DND-41 (cell line): ENCODE measurements around the gene SLC44A3.

Experiments used
- ATAC-seq: fragments of 200-7000 bp; cut with Tn5 transposase; 3 replicates; pipeline ENCODE4 v1.9.1; 2021; ENCODE audit warnings: low read depth; ENCODE audit not compliant: insufficient read depth
- DNase-seq: peaks from one replicate; pipeline ENCODE4 v3.0.0-alpha.2; 2020
- H2AFZ ChIP-seq: 2 replicates; pipeline ENCODE4 v1.6.0; 2012; ENCODE audit warnings: low read depth, low read length
- H3K27ac ChIP-seq: 2 replicates; pipeline ENCODE4 v1.5.1; 2012; ENCODE audit warnings: low read length, inconsistent platforms
- H3K27me3 ChIP-seq: fragments of 200-600 bp; sonication (generic); 2 replicates; pipeline ENCODE4 v1.6.0; 2012; ENCODE audit warnings: low read length, mild to moderate bottlenecking, inconsistent platforms; ENCODE audit not compliant: insufficient read depth, poor library complexity
- H3K36me3 ChIP-seq: 2 replicates; pipeline ENCODE4 v1.5.1; 2012; ENCODE audit warnings: low read length, inconsistent platforms; ENCODE audit not compliant: insufficient read depth
- H3K4me1 ChIP-seq: 2 replicates; pipeline ENCODE4 v1.5.1; 2012; ENCODE audit warnings: mild to moderate bottlenecking, low read length; ENCODE audit not compliant: insufficient read depth
- H3K4me2 ChIP-seq: 2 replicates; pipeline ENCODE4 v1.6.0; 2012; ENCODE audit warnings: mild to moderate bottlenecking, moderate library complexity, low read length, inconsistent platforms; ENCODE audit not compliant: insufficient read depth
- H3K4me3 ChIP-seq, 2 experiments: fragments of 200-600 bp in 1 of 2; shearing (Covaris generic) in 1 of 2; 2 replicates each; pipeline ENCODE4 v1.5.1; 2012 to 2016; ENCODE audit warnings: inconsistent platforms in 2 of 2, low read length in 2 of 2, mild to moderate bottlenecking in 2 of 2, low read depth in 1 of 2, moderate library complexity in 1 of 2
- H3K79me2 ChIP-seq: 2 replicates; pipeline ENCODE4 v1.6.0; 2012; ENCODE audit warnings: low read length, inconsistent platforms; ENCODE audit not compliant: insufficient read depth
- H3K9ac ChIP-seq: 2 replicates; pipeline ENCODE4 v1.6.0; 2012; ENCODE audit warnings: low read depth, mild to moderate bottlenecking, inconsistent platforms, low read length, moderate library complexity
- H3K9me3 ChIP-seq: 2 replicates; pipeline ENCODE4 v1.5.1; 2012; ENCODE audit warnings: low read length, moderate library complexity, mild to moderate bottlenecking, inconsistent platforms; ENCODE audit not compliant: insufficient read depth, severe bottlenecking
- H4K20me1 ChIP-seq: 2 replicates; pipeline ENCODE4 v1.6.0; 2012; ENCODE audit warnings: low read length; ENCODE audit not compliant: insufficient read depth
- EZH2 ChIP-seq: IDR thresholded peaks from 3 replicates; pipeline ENCODE4 v1.6.1; 2012; ENCODE audit warnings: borderline replicate concordance, low read depth, mild to moderate bottlenecking, moderate library complexity, low read length, inconsistent platforms; ENCODE audit not compliant: severe bottlenecking
- TF ChIP-seq, protein P1 (sequence below): IDR thresholded peaks from 2 replicates; pipeline ENCODE4 v1.5.1; 2012; ENCODE audit warnings: borderline replicate concordance, low read length, moderate library complexity, mild to moderate bottlenecking; ENCODE audit not compliant: poor library complexity, severe bottlenecking; ENCODE audit errors: extremely low read depth

Gene SLC44A3

DNA sequence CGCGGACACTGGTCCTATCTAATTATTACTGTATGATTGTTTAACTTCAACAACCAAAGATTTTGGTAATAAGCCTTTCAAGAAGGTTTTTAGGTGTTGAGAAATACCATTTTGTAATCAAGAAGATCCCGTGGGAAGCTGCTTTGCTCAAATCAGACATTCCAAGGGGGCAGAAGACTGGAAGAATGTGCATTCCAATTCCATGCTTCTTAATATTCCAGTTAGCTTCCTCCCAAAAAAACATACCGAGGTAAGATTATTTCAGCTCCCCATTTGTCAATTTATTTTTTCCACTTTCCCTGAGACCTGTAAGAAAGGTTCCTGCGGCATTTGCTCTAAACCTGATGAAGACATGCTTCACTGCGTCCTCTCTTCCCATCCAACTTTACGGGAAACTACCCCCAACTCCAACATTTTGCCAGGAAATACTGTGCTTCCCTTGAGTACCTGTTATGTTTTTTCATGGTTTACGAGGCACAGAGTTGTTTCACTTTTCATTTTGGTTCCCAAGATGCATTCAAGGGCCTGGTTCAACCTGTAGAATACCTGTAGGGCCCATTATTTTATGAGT, 102.7 kb downstream of the SLC44A3 start:
- Histone ChIP-seq H3K27ac (no peak overlapping the region), H3K4me1 (no peaks in the 10 kb centered on the region), H3K9me3 (peaks cover 4% of the 10 kb centered on the region), H4K20me1 (no peaks in the 10 kb centered on the region), H2AFZ (no peak overlapping the region), H3K79me2 (no peaks in the 10 kb centered on the region), H3K4me2 (no peak overlapping the region), H3K27me3 (no peaks in the 10 kb centered on the region), H3K9ac (no peak overlapping the region), H3K36me3 (no peaks in the 10 kb centered on the region), H3K4me3 (no peak overlapping the region)
- no peak for ATAC-seq
- TF ChIP-seq, protein P1, sequence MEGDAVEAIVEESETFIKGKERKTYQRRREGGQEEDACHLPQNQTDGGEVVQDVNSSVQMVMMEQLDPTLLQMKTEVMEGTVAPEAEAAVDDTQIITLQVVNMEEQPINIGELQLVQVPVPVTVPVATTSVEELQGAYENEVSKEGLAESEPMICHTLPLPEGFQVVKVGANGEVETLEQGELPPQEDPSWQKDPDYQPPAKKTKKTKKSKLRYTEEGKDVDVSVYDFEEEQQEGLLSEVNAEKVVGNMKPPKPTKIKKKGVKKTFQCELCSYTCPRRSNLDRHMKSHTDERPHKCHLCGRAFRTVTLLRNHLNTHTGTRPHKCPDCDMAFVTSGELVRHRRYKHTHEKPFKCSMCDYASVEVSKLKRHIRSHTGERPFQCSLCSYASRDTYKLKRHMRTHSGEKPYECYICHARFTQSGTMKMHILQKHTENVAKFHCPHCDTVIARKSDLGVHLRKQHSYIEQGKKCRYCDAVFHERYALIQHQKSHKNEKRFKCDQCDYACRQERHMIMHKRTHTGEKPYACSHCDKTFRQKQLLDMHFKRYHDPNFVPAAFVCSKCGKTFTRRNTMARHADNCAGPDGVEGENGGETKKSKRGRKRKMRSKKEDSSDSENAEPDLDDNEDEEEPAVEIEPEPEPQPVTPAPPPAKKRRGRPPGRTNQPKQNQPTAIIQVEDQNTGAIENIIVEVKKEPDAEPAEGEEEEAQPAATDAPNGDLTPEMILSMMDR = no peak
- no peak for TF ChIP-seq EZH2
- no peak for DNase-seq

DNA sequence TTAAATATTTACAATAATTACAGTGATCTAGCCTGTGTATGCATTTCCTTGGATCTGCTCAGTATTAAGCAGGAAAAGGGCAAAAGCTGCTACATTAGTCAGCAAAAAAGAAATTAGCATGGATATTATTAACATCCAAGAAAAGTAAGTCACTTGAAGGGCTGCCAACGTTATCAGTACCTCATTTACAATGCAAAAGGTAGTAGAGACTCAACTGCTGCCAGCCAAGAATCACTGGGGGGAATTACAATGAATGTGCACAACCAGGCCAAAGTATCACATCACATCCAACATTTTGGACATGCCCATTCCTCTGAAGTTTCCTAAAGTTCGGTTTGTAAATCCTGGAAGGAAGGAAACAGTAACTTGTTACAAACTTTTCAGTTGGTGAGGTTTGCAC, 104.8 kb downstream of the SLC44A3 start:
- Histone ChIP-seq H3K36me3 (no peaks in the 10 kb centered on the region), H3K27ac (no peak overlapping the region), H4K20me1 (no peaks in the 10 kb centered on the region), H3K4me1 (no peaks in the 10 kb centered on the region), H3K9me3 (peaks cover 4% of the 10 kb centered on the region), H3K79me2 (no peaks in the 10 kb centered on the region), H3K4me3 (no peak overlapping the region), H3K27me3 (no peaks in the 10 kb centered on the region), H2AFZ (no peak overlapping the region), H3K9ac (no peak overlapping the region), H3K4me2 (no peak overlapping the region)
- TF ChIP-seq, protein P1 = no peak
- TF ChIP-seq EZH2 = no peak
- DNase-seq = no peak
- no peak for ATAC-seq

GRCh38 chr1:94925561-94926125, 105.5 kb downstream of the SLC44A3 start:
- no peaks in the 10 kb centered on the region for H4K20me1 ChIP-seq
- DNase-seq (no peak), ATAC-seq (no peak)
- H3K4me2 ChIP-seq = no peak overlapping the region
- no peak overlapping the region for H3K4me3 ChIP-seq
- H3K79me2 ChIP-seq = no peaks in the 10 kb centered on the region
- TF ChIP-seq, protein P1 = no peak
- no peak for TF ChIP-seq EZH2
- H3K27me3 ChIP-seq = no peaks in the 10 kb centered on the region
- H2AFZ ChIP-seq = no peak overlapping the region
- H3K27ac ChIP-seq = no peak overlapping the region
- no peaks in the 10 kb centered on the region for H3K36me3 ChIP-seq
- no peak overlapping the region for H3K9ac ChIP-seq
- peaks cover 4% of the 10 kb centered on the region for H3K9me3 ChIP-seq
- H3K4me1 ChIP-seq = no peaks in the 10 kb centered on the region
